Keratinocyte (primary cell): ENCODE data around the gene LSM3. TPM values are rescaled to one million over a fixed set of nuclear protein-coding genes. Genes with fewer than 3 reads are reported as not detected.
A peak's percentile ranks its signal among the peaks of the same experiment; 100 is the strongest.

Experiments
- DNase-seq: peaks from one replicate; pipeline ENCODE4 v3.0.0-alpha.2; 2011; ENCODE audit warnings: low read depth, missing footprints, low spot score
- FAIRE-seq: peaks from 2 replicates; lab custom pipeline; 2011; peaks lifted over from hg19 to GRCh38; lab: Jason Lieb, UNC
- H2AFZ ChIP-seq: 2 replicates; pipeline ENCODE4 v1.6.0; 2012; ENCODE audit warnings: low read length, control low read depth, inconsistent platforms; ENCODE audit not compliant: control insufficient read depth
- H3K27ac ChIP-seq: 2 replicates; pipeline ENCODE4 v1.5.1; 2011; ENCODE audit warnings: low read length; ENCODE audit not compliant: control insufficient read depth, insufficient read depth
- H3K27me3 ChIP-seq: 3 replicates; pipeline ENCODE4 v1.6.0; 2011; ENCODE audit warnings: low read length; ENCODE audit not compliant: control insufficient read depth, insufficient read depth; ENCODE audit errors: extremely low read depth
- H3K36me3 ChIP-seq, 2 experiments: 2 replicates in 1 of 2; 3 replicates in 1 of 2; pipeline ENCODE4 v1.5.1; 2011; ENCODE audit warnings: low read length in 2 of 2, mild to moderate bottlenecking in 1 of 2; ENCODE audit not compliant: control insufficient read depth in 2 of 2, insufficient read depth in 2 of 2; ENCODE audit errors: extremely low read depth in 1 of 2
- H3K4me1 ChIP-seq: 3 replicates; pipeline ENCODE4 v1.5.1; 2011; ENCODE audit warnings: low read length; ENCODE audit not compliant: control insufficient read depth, insufficient read depth; ENCODE audit errors: extremely low read depth
- H3K4me2 ChIP-seq: 3 replicates; pipeline ENCODE4 v1.6.0; 2011; ENCODE audit warnings: low read depth, low read length; ENCODE audit not compliant: control insufficient read depth, insufficient read depth; ENCODE audit errors: extremely low read depth
- H3K4me3 ChIP-seq, 3 experiments: fragments of 200-600 bp in 1 of 3; sonication (generic) in 1 of 3; 2 replicates in 2 of 3; 3 replicates in 1 of 3; pipeline ENCODE4 v1.5.1; 2011 to 2016; ENCODE audit warnings: low read length in 3 of 3, mild to moderate bottlenecking in 3 of 3, control low read depth in 2 of 3, inconsistent platforms in 1 of 3, low read depth in 1 of 3, mixed read lengths in 1 of 3, mixed run types in 1 of 3, moderate library complexity in 1 of 3; ENCODE audit not compliant: control insufficient read depth in 2 of 3, insufficient read depth in 2 of 3; ENCODE audit errors: extremely low read depth in 1 of 3
- H3K79me2 ChIP-seq: 2 replicates; pipeline ENCODE4 v1.6.0; 2012; ENCODE audit warnings: low read length; ENCODE audit not compliant: control insufficient read depth, insufficient read depth
- H3K9ac ChIP-seq: 3 replicates; pipeline ENCODE4 v1.6.0; 2011; ENCODE audit warnings: low read length; ENCODE audit not compliant: control insufficient read depth, insufficient read depth; ENCODE audit errors: extremely low read depth
- H3K9me1 ChIP-seq: 3 replicates; pipeline ENCODE4 v1.6.0; 2011; ENCODE audit warnings: low read length; ENCODE audit not compliant: control insufficient read depth, insufficient read depth; ENCODE audit errors: extremely low read depth
- H3K9me3 ChIP-seq: 2 replicates; pipeline ENCODE4 v1.5.1; 2012; ENCODE audit warnings: low read depth, low read length; ENCODE audit not compliant: control insufficient read depth
- H4K20me1 ChIP-seq: 3 replicates; pipeline ENCODE4 v1.6.0; 2011; ENCODE audit warnings: low read length; ENCODE audit not compliant: control insufficient read depth, insufficient read depth; ENCODE audit errors: extremely low read depth
- EZH2 ChIP-seq: IDR thresholded peaks from one replicate; pipeline ENCODE4 v1.6.1; 2012; ENCODE audit warnings: inconsistent platforms, mild to moderate bottlenecking, low read length, moderate library complexity
- dilution Hi-C: fragments of 300-500 bp; cut with MboI; formaldehyde crosslinking; loops from one replicate; pipeline ENCODE4 v1.7.0; 2020; ENCODE audit warnings: low sequenced_read_pairs; ENCODE audit not compliant: extremely low pct_ligation_motif_present
- polyA plus RNA-seq, 5 experiments: library from polyadenylated mRNA; depleted of rRNA in 3 of 5; stranded (reverse) in 3 of 5; stranded (forward) in 1 of 5; unstranded in 1 of 5; fragments of >200 nt; gene quantifications; 1 replicate in 1 of 5; 2 replicates in 3 of 5; 3 replicates in 1 of 5; pipeline versions ENCODE4 v1.2.1 to v1.2.3, GENCODE V29; 2011 to 2012; ENCODE audit warnings: missing spikeins in 2 of 5, low read depth in 1 of 5, low replicate concordance in 1 of 5
- TF ChIP-seq, protein P1 (sequence below), 3 experiments: IDR thresholded peaks in 1 of 3; conservative IDR thresholded peaks in 1 of 3; optimal IDR thresholded peaks in 1 of 3; 2 replicates in 2 of 3; 3 replicates in 1 of 3; pipeline versions ENCODE3 to v1.5.1; 2011; ENCODE audit warnings: low read length in 3 of 3, mild to moderate bottlenecking in 3 of 3, moderate library complexity in 2 of 3, control low read depth in 1 of 3, inconsistent platforms in 1 of 3; ENCODE audit not compliant: insufficient read depth in 2 of 3; ENCODE audit errors: extremely low read depth in 1 of 3

Gene LSM3
- polyA plus RNA-seq, 1 donor (not counting 4 experiments of a cell fraction or from before 2014, with no cell fraction given), result 26.1 TPM

GRCh38 chr3:14177580-14178246 lies 904 bp upstream of the LSM3 start:
- H3K79me2 ChIP-seq, result peaks cover 78% of the 10 kb centered on the region
- H3K9me1 ChIP-seq, result peaks cover 4% of the 10 kb centered on the region
- H3K9me3 ChIP-seq, result no peaks in the 10 kb centered on the region
- H3K4me3 ChIP-seq, result peak overlapping the region; percentile 89 to 99 (median 94)
- H3K27ac ChIP-seq, result peak overlapping the region; percentile 99
- H3K36me3 ChIP-seq, result peaks cover 0 to 4% of the 10 kb centered on the region in 2 experiments
- H3K4me1 ChIP-seq, result peaks cover 61% of the 10 kb centered on the region
- no peak for TF ChIP-seq EZH2
- TF ChIP-seq, protein P1, sequence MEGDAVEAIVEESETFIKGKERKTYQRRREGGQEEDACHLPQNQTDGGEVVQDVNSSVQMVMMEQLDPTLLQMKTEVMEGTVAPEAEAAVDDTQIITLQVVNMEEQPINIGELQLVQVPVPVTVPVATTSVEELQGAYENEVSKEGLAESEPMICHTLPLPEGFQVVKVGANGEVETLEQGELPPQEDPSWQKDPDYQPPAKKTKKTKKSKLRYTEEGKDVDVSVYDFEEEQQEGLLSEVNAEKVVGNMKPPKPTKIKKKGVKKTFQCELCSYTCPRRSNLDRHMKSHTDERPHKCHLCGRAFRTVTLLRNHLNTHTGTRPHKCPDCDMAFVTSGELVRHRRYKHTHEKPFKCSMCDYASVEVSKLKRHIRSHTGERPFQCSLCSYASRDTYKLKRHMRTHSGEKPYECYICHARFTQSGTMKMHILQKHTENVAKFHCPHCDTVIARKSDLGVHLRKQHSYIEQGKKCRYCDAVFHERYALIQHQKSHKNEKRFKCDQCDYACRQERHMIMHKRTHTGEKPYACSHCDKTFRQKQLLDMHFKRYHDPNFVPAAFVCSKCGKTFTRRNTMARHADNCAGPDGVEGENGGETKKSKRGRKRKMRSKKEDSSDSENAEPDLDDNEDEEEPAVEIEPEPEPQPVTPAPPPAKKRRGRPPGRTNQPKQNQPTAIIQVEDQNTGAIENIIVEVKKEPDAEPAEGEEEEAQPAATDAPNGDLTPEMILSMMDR (optimal IDR thresholded peaks at IDR 0.05 in 1 of 3, IDR thresholded peaks at IDR 0.05 in 1 of 3, conservative IDR thresholded peaks at IDR 0.05 in 1 of 3; ENCODE audit: extremely low read depth in 1 of 3, insufficient read depth in 2 of 3, low read length in 3 of 3), result no peak
- H3K4me2 ChIP-seq, result peak overlapping the region; percentile 100
- no peaks in the 10 kb centered on the region for H3K27me3 ChIP-seq
- H3K9ac ChIP-seq, result peak overlapping the region; percentile 98
- no peaks in the 10 kb centered on the region for H4K20me1 ChIP-seq
- FAIRE-seq (peak; percentile 23), DNase-seq (no peak)
- peak overlapping the region; percentile 78 for H2AFZ ChIP-seq
- dilution Hi-C loops, result no loop called here

- Histone ChIP-seq H3K27me3 (no peaks in the 10 kb centered on the region), H3K27ac (peak overlapping the region; percentile 99), H2AFZ (peak overlapping the region; percentile 95), H3K9me3 (no peaks in the 10 kb centered on the region), H3K36me3 (peaks cover 3% of the 10 kb centered on the region in 2 experiments), H4K20me1 (no peaks in the 10 kb centered on the region), H3K4me3 (peak overlapping the region; percentile 89 to 100 (median 97)), H3K4me1 (peaks cover 66% of the 10 kb centered on the region), H3K9me1 (peaks cover 4% of the 10 kb centered on the region), H3K79me2 (peaks cover 80% of the 10 kb centered on the region), H3K4me2 (peak overlapping the region; percentile 87), H3K9ac (peak overlapping the region; percentile 98)
- FAIRE-seq, result no peak
- dilution Hi-C loops, result no loop called here
- DNase-seq, result no peak
- TF ChIP-seq, protein P1 (optimal IDR thresholded peaks at IDR 0.05 in 1 of 3, IDR thresholded peaks at IDR 0.05 in 1 of 3, conservative IDR thresholded peaks at IDR 0.05 in 1 of 3; ENCODE audit: extremely low read depth in 1 of 3, insufficient read depth in 2 of 3, low read length in 3 of 3), result no peak
- no peak for TF ChIP-seq EZH2
Measured at GRCh38 chr3:14179114-14179465, 473 bp downstream of the LSM3 start.
